Glomerular endothelial cell (primary cell): ENCODE results near the gene HCK. TPM values are rescaled to one million over a fixed set of nuclear protein-coding genes. Genes with fewer than 3 reads are reported as not detected.
A peak's percentile ranks its signal among the peaks of the same experiment; 100 is the strongest.
"Not testable (repeated sequence)": the region's sequence is repeated elsewhere in the genome, so short reads cannot be mapped to it uniquely, and the experiment has no call there.

Source experiments
- DNase-seq: peaks from one replicate; pipeline ENCODE4 v3.0.0-alpha.2; 2011; ENCODE audit warnings: low read depth, low spot score; ENCODE audit errors: extremely low read depth
- total RNA-seq: library from RNA; depleted of rRNA; stranded (reverse); fragments of >200 nt; gene quantifications from 2 replicates; pipeline ENCODE4 v1.2.3, GENCODE V29; 2015

Gene HCK
- total RNA-seq, 1 donor from 2014 or later: not detected

GRCh38 chr20:32028647-32029372 is 23.2 kb upstream of the HCK start:
- no peak for DNase-seq

- no peak for DNase-seq
Measured at GRCh38 chr20:32029561-32029960, 22.5 kb upstream of the HCK start.

DNA sequence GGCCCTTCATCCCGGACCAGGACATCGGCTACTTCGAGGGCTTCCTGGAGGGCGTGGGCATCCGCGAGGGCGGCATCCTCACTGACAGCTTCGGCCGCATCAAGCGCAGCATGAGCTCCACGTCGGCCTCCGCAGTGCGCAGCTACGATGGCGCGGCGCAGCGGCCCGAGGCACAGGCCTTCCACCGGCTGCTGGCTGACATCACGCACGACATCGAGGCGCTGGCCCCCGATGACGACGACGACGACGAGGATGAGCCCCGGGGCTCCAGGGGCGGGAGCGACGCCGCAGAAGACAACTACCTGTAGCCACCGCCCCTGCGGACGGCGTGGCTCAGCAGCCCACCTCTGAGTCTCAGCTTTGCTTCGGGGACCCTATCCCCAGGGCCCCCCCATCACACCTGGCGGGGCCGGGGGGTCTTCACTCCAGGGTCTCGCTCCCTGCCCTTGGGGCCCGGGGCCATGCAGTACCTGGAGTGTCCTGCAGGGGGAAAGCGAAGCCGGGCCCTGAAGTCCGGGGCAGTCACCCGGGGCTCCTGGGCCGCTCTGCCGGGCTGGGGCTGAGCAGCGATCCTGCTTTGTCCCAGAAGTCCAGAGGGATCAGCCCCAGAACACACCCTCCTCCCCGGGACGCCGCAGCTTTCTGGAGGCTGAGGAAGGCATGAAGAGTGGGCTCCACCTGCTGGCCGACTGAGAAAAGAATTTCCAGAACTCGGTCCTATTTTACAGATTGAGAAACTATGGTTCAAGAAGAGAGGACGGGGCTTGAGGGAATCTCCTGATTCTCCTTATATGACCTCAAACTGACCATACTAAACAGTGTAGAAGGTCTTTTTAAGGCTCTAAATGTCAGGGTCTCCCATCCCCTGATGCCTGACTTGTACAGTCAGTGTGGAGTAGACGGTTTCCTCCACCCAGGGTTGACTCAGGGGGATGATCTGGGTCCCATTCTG is 20.8 kb upstream of the HCK start:
- peak; percentile 29 for DNase-seq

DNA sequence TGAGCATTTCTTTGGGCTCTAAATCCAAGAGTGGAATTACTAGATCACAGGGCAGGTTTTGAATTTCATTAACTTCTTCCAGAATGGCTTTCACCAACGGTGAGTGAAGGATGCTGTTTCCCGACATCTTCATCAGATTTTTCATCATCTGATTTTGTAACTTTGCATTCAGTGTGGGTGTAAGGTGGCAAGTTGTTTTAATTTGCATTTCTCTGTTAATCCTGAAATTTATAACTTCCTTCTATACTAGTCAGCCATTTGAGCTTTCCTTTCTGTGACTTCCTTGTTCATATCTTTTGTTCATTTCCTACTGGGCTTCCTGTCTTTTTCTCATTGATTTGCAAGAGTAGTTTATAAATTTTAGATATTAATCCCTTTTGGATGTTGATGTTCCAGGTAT is 18.7 kb upstream of the HCK start:
- no peak for DNase-seq

DNA sequence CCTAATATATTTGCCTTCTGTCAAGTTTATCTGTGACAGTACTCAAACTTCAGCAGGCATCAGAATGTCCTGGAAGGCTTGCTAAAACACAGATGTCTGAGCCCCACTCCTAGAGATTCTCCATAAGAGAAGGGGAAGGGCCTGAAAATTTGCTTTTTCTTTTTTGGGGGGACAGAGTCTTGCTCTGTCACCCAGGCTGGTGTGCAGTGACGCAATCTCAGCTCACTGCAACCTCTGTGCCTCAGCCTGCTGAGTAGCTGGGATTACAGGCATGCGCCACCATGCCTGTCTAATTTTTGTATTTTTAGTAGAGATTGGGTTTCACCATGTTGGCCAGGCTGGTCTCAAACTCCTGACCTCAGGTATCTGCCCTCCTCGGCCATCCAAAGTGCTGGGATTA is 18.3 kb upstream of the HCK start:
- not testable (repeated sequence) for DNase-seq

- DNase-seq: no peak
Measured at GRCh38 chr20:32034581-32035425, 17.2 kb upstream of the HCK start.

GRCh38 chr20:32035426-32035779 is 16.6 kb upstream of the HCK start:
- no peak for DNase-seq

- DNase-seq: no peak
Measured at GRCh38 chr20:32036252-32036651, 15.8 kb upstream of the HCK start.

- no peak for DNase-seq
Measured at GRCh38 chr20:32036716-32037485, 15.1 kb upstream of the HCK start.

GRCh38 chr20:32037929-32038328 is 14.1 kb upstream of the HCK start:
- no peak for DNase-seq

DNA sequence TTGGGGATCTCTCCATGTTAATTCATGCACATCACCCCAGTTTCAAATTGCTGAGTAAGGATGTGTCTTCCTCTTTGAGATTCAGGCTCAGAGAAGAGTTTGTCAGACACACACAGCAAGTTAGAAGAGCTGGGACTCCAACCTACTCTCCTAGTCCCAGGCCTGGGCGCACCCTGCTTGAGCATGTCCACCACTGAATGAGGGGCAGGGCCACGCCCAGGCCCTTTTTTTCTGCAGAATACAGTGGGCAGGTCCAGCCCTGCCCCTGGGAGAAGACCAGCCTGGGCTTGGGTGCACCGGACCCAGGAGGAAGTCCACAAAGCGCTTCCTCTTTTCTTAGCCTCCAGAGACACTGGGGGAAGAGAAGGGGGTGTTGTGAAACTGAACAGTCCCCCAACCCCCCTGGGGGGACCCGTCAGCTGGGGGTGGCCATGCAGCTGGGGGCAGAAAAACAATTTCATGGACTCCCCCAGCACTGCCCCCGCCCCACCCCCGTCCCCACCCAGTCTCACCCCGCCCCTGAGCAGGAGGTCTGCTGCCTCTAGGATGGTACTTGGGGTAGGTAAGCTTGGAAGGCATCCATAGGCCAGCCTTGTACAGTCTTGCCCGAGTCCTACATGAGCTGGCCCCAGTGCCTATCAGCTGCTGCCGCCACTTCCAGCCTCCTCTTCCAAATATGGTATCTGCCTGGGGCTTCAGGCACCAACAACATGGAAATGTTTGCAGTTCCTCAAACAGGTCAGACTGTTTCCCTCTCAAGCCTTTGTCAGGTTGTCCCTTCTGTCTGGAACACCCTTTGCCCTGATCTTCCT is 11.7 kb upstream of the HCK start:
- no peak for DNase-seq

- no peak for DNase-seq
Measured at GRCh38 chr20:32045999-32046398, 6.0 kb upstream of the HCK start.

GRCh38 chr20:32050324-32050841 is 1.7 kb upstream of the HCK start:
- DNase-seq: no peak

GRCh38 chr20:32050851-32051556 is 1.0 kb upstream of the HCK start:
- DNase-seq: no peak

- DNase-seq: no peak
Measured at GRCh38 chr20:32051720-32052089, 337 bp upstream of the HCK start.

- no peak for DNase-seq
Measured at GRCh38 chr20:32052778-32053362, 828 bp downstream of the HCK start.

- no peak for DNase-seq
Measured at GRCh38 chr20:32053648-32054047, 1.6 kb downstream of the HCK start.

GRCh38 chr20:32056708-32057483 is 4.9 kb downstream of the HCK start:
- DNase-seq: no peak
